Mucosa of descending colon (tissue), 3 donors: ENCODE results near the gene ST7L. TPM values are rescaled to one million over a fixed set of nuclear protein-coding genes. Genes with fewer than 3 reads are reported as not detected.

ENCODE experiments used
- ATAC-seq: fragments of 200-7000 bp; cut with Tn5 transposase; one replicate; pipeline ENCODE4 v1.9.1; 2020; ENCODE audit warnings: mild to moderate bottlenecking, moderate library complexity
- DNase-seq, 3 donors: peaks; one replicate each; pipeline ENCODE4 v3.0.0-alpha.2; 2020
- H3K36me3 ChIP-seq: fragments of 200-600 bp; one replicate; pipeline ENCODE4 v1.8.0; 2021; ENCODE audit warnings: low read depth, mild to moderate bottlenecking
- H3K4me1 ChIP-seq: fragments of 200-600 bp; one replicate; pipeline ENCODE4 v1.8.0; 2021; ENCODE audit warnings: low read depth, mild to moderate bottlenecking
- H3K4me3 ChIP-seq: fragments of 200-600 bp; one replicate; pipeline ENCODE4 v1.8.0; 2021; ENCODE audit warnings: mild to moderate bottlenecking
- H3K9me3 ChIP-seq: fragments of 200-600 bp; one replicate; pipeline ENCODE4 v1.8.0; 2021; ENCODE audit warnings: mild to moderate bottlenecking
- CTCF ChIP-seq: fragments of 200-600 bp; IDR thresholded peaks from one replicate; pipeline ENCODE4 v1.8.0; 2022; ENCODE audit warnings: antibody characterized with exemption, mild to moderate bottlenecking
- intact Hi-C, 2 donors: fragments of 100-400 bp; cut with DNase I in 1 of 2; cut with micrococcal nuclease in 1 of 2; formaldehyde crosslinking; loops; one replicate each; pipeline versions ENCODE4 v1.11.0 to v1.11.1; 2022; cut with DNase I, micrococcal nuclease
- total RNA-seq, 3 donors: library from RNA; stranded (reverse); fragmentation: NEBNext Ultra II Directional in 2 of 3; extraction: Animal tissue kit (Norgen Biotek cat#: 25700) in 2 of 3; gene quantifications; one replicate each; pipeline versions ENCODE4 v1.2.1 to v1.2.4, GENCODE V29; 2021 to 2023
- donor health status: DM: no; HTN: no; CAD: no; lungs with moderate emphysema.
- donor health status: DM: no; HTN: no; CAD: no.
- donor health status: DM: no; HTN: yes; CAD: no.

ST7L gene
- total RNA-seq, 3 donors from 2014 or later, result 15.9 to 21.2 (median 21.1) TPM

- DNase-seq, result no peak
- no peak for TF ChIP-seq CTCF
- Histone ChIP-seq H3K4me1 (peaks cover 37% of the 10 kb centered on the region), H3K4me3 (no peak overlapping the region), H3K9me3 (no peaks in the 10 kb centered on the region), H3K36me3 (no peaks in the 10 kb centered on the region)
- no peak for ATAC-seq
- intact Hi-C loops, result no loop called here
Observed at GRCh38 chr1:112634367-112634766, 15.4 kb upstream of the ST7L start.

GRCh38 chr1:112633628-112634027 is 14.7 kb upstream of the ST7L start:
- no peak for DNase-seq
- H3K36me3 ChIP-seq, result no peaks in the 10 kb centered on the region
- H3K4me1 ChIP-seq, result peaks cover 37% of the 10 kb centered on the region
- intact Hi-C loops, result no loop called here
- no peak for ATAC-seq
- H3K9me3 ChIP-seq, result no peaks in the 10 kb centered on the region
- no peak overlapping the region for H3K4me3 ChIP-seq
- no peak for TF ChIP-seq CTCF

- TF ChIP-seq CTCF, result no peak
- peaks cover 12% of the 10 kb centered on the region for H3K4me1 ChIP-seq
- intact Hi-C loops, result no loop called here
- H3K9me3 ChIP-seq, result no peaks in the 10 kb centered on the region
- ATAC-seq (no peak), DNase-seq (no peak)
- no peak overlapping the region for H3K4me3 ChIP-seq
- H3K36me3 ChIP-seq, result no peaks in the 10 kb centered on the region
Observed at GRCh38 chr1:112629256-112629655, 10.3 kb upstream of the ST7L start.

- intact Hi-C loops, result no loop called here
- no peak for TF ChIP-seq CTCF
- H3K4me1 ChIP-seq, result peaks cover 9% of the 10 kb centered on the region
Observed at GRCh38 chr1:112628516-112628915, 9.6 kb upstream of the ST7L start.

GRCh38 chr1:112626887-112627286 is 7.9 kb upstream of the ST7L start:
- DNase-seq, result no peak
- Histone ChIP-seq H3K4me1 (peaks cover 16% of the 10 kb centered on the region), H3K4me3 (no peak overlapping the region), H3K9me3 (no peaks in the 10 kb centered on the region), H3K36me3 (no peaks in the 10 kb centered on the region)
- no peak for ATAC-seq
- no peak for TF ChIP-seq CTCF
- intact Hi-C loops, result no loop called here

More at GRCh38 chr1:112628516-112628915, 9.6 kb upstream of the ST7L start:
- Histone ChIP-seq H3K36me3 (no peaks in the 10 kb centered on the region), H3K9me3 (no peaks in the 10 kb centered on the region), H3K4me3 (no peak overlapping the region)
- DNase-seq (no peak), ATAC-seq (no peak)

DNA sequence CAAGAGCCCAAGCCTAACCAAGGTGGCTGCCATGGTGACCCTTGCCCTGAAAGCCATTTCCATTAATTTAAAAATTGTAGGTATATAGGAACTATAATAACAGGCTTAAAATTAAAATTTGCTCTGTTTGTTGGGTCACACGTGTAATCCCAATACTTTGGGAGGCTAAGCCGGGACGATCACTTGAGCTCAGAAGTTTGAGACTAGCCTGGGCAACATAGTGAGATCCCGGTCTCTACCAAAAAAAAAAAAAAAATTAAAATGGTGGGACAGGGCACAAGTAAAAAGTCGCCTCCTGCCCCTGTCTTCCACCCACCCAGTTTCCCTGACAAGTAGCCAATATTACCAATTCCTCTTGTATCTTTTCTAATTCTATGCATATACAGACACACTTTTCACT is 7.3 kb upstream of the ST7L start:
- H3K9me3 ChIP-seq, result no peaks in the 10 kb centered on the region
- no peak for DNase-seq
- no peak overlapping the region for H3K4me3 ChIP-seq
- no peaks in the 10 kb centered on the region for H3K36me3 ChIP-seq
- no peak for ATAC-seq
- TF ChIP-seq CTCF, result no peak
- intact Hi-C loops, result no loop called here
- peaks cover 23% of the 10 kb centered on the region for H3K4me1 ChIP-seq
